HL-60 (cell line): ENCODE results near the gene OR1N2.
"Not testable (repeated sequence)": the region's sequence is repeated elsewhere in the genome, so short reads cannot be mapped to it uniquely, and the experiment has no call there.

Experiments
- DNase-seq, 2 experiments: peaks; one replicate each; pipeline ENCODE4 v3.0.0-alpha.2; 2010 to 2020; ENCODE audit warnings: low read depth in 1 of 2, low spot score in 1 of 2
- H3K27ac ChIP-seq: fragments of 250-450 bp; sonication (Bioruptor Pico); replicated peaks from 2 replicates; pipeline ENCODE4 v1.5.1; 2020; ENCODE audit warnings: mild to moderate bottlenecking, moderate library complexity
- H3K27me3 ChIP-seq: fragments of 250-450 bp; sonication (Bioruptor Pico); 2 replicates; pipeline ENCODE4 v1.5.1; 2021; ENCODE audit warnings: mild to moderate bottlenecking, moderate library complexity; ENCODE audit not compliant: insufficient read depth, poor library complexity, severe bottlenecking
- H3K4me3 ChIP-seq: replicated peaks from 2 replicates; pipeline ENCODE4 v1.5.1; 2011; ENCODE audit warnings: mild to moderate bottlenecking, control low read depth, low read length; ENCODE audit not compliant: insufficient read depth
- GABPA ChIP-seq: IDR thresholded peaks from 2 replicates; pipeline ENCODE4 v1.6.1; 2012; ENCODE audit warnings: low read depth
- POLR2AphosphoS5 ChIP-seq: IDR thresholded peaks from 2 replicates; pipeline ENCODE4 v1.6.1; 2012; ENCODE audit warnings: low read depth
- SPI1 ChIP-seq: IDR thresholded peaks from 2 replicates; pipeline ENCODE4 v1.6.1; 2012; ENCODE audit warnings: low read depth, mild to moderate bottlenecking, borderline replicate concordance
- TF ChIP-seq, protein P1 (sequence below): IDR thresholded peaks from 2 replicates; pipeline ENCODE4 v1.6.1; 2012; ENCODE audit warnings: low read depth; ENCODE audit not compliant: insufficient replicate concordance
- TF ChIP-seq, protein P2 (sequence below): IDR thresholded peaks from one replicate; pipeline ENCODE4 v1.5.1; 2011; ENCODE audit warnings: low read length, control low read depth, inconsistent platforms; ENCODE audit not compliant: insufficient read depth

Gene OR1N2

DNA sequence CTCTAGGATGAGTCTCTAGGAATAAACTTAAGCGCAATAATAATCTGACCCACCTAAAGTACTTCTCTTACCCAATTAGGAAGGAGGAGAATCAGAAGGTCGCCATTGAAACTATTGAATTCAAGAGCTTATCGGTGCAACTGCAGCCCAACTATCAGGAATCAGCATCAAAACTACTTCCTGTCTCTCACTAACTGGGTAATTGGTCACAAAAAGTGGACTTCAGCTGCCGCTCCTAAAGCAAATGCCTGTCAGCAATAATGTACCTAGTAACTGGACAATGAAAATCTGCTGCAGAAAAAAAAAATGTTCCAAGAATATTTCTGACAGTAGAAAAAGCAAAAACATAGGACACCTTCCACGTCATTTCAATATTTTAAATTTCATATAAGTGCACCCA lies 27.0 kb downstream of the OR1N2 start:
- no peak overlapping the region for H3K4me3 ChIP-seq
- H3K27me3 ChIP-seq = no peaks in the 10 kb centered on the region
- TF ChIP-seq POLR2AphosphoS5 (no peak), SPI1 (no peak), GABPA (no peak)
- TF ChIP-seq, protein P1, sequence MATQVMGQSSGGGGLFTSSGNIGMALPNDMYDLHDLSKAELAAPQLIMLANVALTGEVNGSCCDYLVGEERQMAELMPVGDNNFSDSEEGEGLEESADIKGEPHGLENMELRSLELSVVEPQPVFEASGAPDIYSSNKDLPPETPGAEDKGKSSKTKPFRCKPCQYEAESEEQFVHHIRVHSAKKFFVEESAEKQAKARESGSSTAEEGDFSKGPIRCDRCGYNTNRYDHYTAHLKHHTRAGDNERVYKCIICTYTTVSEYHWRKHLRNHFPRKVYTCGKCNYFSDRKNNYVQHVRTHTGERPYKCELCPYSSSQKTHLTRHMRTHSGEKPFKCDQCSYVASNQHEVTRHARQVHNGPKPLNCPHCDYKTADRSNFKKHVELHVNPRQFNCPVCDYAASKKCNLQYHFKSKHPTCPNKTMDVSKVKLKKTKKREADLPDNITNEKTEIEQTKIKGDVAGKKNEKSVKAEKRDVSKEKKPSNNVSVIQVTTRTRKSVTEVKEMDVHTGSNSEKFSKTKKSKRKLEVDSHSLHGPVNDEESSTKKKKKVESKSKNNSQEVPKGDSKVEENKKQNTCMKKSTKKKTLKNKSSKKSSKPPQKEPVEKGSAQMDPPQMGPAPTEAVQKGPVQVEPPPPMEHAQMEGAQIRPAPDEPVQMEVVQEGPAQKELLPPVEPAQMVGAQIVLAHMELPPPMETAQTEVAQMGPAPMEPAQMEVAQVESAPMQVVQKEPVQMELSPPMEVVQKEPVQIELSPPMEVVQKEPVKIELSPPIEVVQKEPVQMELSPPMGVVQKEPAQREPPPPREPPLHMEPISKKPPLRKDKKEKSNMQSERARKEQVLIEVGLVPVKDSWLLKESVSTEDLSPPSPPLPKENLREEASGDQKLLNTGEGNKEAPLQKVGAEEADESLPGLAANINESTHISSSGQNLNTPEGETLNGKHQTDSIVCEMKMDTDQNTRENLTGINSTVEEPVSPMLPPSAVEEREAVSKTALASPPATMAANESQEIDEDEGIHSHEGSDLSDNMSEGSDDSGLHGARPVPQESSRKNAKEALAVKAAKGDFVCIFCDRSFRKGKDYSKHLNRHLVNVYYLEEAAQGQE = no peak
- TF ChIP-seq, protein P2, sequence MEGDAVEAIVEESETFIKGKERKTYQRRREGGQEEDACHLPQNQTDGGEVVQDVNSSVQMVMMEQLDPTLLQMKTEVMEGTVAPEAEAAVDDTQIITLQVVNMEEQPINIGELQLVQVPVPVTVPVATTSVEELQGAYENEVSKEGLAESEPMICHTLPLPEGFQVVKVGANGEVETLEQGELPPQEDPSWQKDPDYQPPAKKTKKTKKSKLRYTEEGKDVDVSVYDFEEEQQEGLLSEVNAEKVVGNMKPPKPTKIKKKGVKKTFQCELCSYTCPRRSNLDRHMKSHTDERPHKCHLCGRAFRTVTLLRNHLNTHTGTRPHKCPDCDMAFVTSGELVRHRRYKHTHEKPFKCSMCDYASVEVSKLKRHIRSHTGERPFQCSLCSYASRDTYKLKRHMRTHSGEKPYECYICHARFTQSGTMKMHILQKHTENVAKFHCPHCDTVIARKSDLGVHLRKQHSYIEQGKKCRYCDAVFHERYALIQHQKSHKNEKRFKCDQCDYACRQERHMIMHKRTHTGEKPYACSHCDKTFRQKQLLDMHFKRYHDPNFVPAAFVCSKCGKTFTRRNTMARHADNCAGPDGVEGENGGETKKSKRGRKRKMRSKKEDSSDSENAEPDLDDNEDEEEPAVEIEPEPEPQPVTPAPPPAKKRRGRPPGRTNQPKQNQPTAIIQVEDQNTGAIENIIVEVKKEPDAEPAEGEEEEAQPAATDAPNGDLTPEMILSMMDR = no peak
- no peak overlapping the region for H3K27ac ChIP-seq
- no peak for DNase-seq

DNA sequence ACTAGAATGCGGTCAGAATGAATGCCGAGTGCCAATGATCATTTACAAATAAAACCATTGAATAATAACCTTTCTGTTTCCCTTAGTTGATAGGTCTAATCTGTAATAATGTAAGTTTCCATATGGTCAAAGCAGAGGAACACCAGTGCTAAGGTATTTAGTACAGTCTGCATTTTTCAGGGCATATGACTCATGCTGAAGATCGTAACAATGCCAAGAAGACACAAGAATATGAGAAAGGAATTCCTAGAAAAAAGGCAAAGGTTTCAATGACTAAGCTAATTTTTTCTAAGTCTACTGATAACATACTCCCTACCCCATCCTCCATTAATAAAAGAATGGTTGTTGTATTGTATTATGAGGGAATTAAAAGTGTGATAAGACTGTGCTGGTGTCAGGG lies 27.4 kb downstream of the OR1N2 start:
- DNase-seq = no peak
- TF ChIP-seq POLR2AphosphoS5 = no peak
- TF ChIP-seq, protein P2 = no peak
- TF ChIP-seq SPI1 = no peak
- no peak for TF ChIP-seq GABPA
- TF ChIP-seq, protein P1 = no peak
- H3K4me3 ChIP-seq = no peak overlapping the region
- H3K27ac ChIP-seq = no peak overlapping the region
- no peaks in the 10 kb centered on the region for H3K27me3 ChIP-seq

DNA sequence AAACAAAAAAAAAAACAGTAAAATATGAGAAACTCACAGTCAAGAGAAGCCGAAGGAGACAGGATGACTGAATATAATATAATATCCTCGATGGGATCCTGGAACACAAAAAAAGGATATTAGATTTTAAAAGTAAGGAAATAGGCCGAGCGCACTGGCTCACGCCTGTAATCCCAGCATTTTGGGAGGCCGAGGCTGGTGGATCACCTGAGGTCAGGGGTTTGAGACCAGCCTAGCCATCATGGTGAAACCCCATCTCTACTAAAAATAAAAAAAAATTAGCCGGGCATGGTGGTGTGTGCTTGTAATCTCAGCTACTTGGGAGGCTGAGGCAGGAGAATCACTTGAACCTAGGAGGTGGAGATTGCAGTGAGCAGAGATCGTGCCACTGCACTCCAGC lies 30.4 kb downstream of the OR1N2 start, which contains the start of gene OR1L8:
OR1L8 (minus strand) TSS at position 101 of the 400 bp plus-strand sequence. CDS start 14,907 bp downstream, outside the sequence.
- not testable (repeated sequence) for H3K27ac ChIP-seq, DNase-seq, H3K4me3 ChIP-seq, H3K27me3 ChIP-seq
